ENCODE measurements around the gene ZFP36L1. TPM values are rescaled to one million over a fixed set of nuclear protein-coding genes. Genes with fewer than 3 reads are reported as not detected.

The ZFP36L1 gene
- total RNA-seq, 1 donor from 2014 or later, result 180 TPM

- Mint-ChIP-seq H3K4me1 (ENCODE audit: low read depth) (peaks cover 17% of the 10 kb centered on the region), H3K27ac (ENCODE audit: unreplicated experiment) (no peak overlapping the region), H3K9me3 (ENCODE audit: low read depth) (peaks cover 4% of the 10 kb centered on the region), H3K36me3 (ENCODE audit: low read depth) (no peaks in the 10 kb centered on the region), H3K4me3 (ENCODE audit: unreplicated experiment) (no peak overlapping the region), H3K27me3 (ENCODE audit: low read depth) (no peaks in the 10 kb centered on the region)
- TF ChIP-seq CTCF (IDR thresholded peaks at IDR 0.05), result no peak
- no peak for DNase-seq (ENCODE audit: low spot score)
Measured at GRCh38 chr14:68739701-68740100, 53.2 kb downstream of the ZFP36L1 start.

GRCh38 chr14:68738559-68738958 is 54.3 kb downstream of the ZFP36L1 start:
- H3K27ac Mint-ChIP-seq (ENCODE audit: unreplicated experiment), result no peak overlapping the region
- no peak overlapping the region for H3K4me3 Mint-ChIP-seq (ENCODE audit: unreplicated experiment)
- H3K4me1 Mint-ChIP-seq (ENCODE audit: low read depth), result peaks cover 17% of the 10 kb centered on the region
- TF ChIP-seq CTCF (IDR thresholded peaks at IDR 0.05), result no peak
- DNase-seq (ENCODE audit: low spot score), result no peak
- no peaks in the 10 kb centered on the region for H3K27me3 Mint-ChIP-seq (ENCODE audit: low read depth)
- no peaks in the 10 kb centered on the region for H3K36me3 Mint-ChIP-seq (ENCODE audit: low read depth)
- H3K9me3 Mint-ChIP-seq (ENCODE audit: low read depth), result peaks cover 4% of the 10 kb centered on the region

Other genes with a start within 250 kb of the ZFP36L1 start
- 808 to 1,105 TPM (median 1,102 TPM) in 3 replicates for gene ACTN1, start 186.2 kb upstream of the ZFP36L1 start, total RNA-seq